ENCODE measurements around the gene KIAA1328.

Gene KIAA1328

GRCh38 chr18:37242826-37243560, 414.1 kb downstream of the KIAA1328 start:
- no peak overlapping the region for H3K27ac ChIP-seq
- TF ChIP-seq ZFX (IDR thresholded peaks at IDR 0.05; ENCODE audit: borderline replicate concordance) = no peak
- TF ChIP-seq CTCF (IDR thresholded peaks at IDR 0.05) = no peak

- no peak overlapping the region for H3K27ac ChIP-seq
- no peak for TF ChIP-seq ZFX (IDR thresholded peaks at IDR 0.05; ENCODE audit: borderline replicate concordance)
- no peak for TF ChIP-seq CTCF (IDR thresholded peaks at IDR 0.05)
These were observed 414.8 kb downstream of the KIAA1328 start for GRCh38 chr18:37243741-37244140.

GRCh38 chr18:37244618-37245017, 415.7 kb downstream of the KIAA1328 start:
- no peak overlapping the region for H3K27ac ChIP-seq
- TF ChIP-seq CTCF (IDR thresholded peaks at IDR 0.05) (no peak), ZFX (IDR thresholded peaks at IDR 0.05; ENCODE audit: borderline replicate concordance) (no peak)

DNA sequence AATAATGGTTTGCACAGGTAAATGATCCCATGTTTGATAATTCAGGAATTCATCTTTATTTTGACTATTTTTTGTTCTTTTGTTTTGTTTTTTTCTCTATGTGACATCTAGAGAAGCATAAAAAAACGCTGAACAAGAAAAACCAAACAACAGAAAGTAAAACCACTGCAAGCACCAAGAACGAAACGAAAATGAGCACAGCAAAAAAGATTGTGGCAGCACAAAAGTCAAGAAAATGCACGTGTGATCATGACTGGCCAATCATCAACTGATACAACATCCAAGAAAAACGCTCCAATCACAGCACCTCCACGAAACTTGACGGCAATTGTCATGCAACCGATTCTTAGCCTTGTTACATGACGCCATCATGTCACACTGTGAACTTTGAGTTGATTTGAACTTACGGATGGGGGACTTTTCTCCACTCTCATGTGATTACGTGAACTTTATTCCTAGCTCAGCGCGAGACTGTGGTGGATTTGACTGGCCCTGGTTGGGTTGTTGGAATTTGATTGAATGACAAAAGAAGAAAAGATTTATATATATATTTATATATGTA, 417.9 kb downstream of the KIAA1328 start:
- TF ChIP-seq ZFX (IDR thresholded peaks at IDR 0.05; ENCODE audit: borderline replicate concordance) (no peak), CTCF (IDR thresholded peaks at IDR 0.05) (no peak)
- no peak overlapping the region for H3K27ac ChIP-seq

DNA sequence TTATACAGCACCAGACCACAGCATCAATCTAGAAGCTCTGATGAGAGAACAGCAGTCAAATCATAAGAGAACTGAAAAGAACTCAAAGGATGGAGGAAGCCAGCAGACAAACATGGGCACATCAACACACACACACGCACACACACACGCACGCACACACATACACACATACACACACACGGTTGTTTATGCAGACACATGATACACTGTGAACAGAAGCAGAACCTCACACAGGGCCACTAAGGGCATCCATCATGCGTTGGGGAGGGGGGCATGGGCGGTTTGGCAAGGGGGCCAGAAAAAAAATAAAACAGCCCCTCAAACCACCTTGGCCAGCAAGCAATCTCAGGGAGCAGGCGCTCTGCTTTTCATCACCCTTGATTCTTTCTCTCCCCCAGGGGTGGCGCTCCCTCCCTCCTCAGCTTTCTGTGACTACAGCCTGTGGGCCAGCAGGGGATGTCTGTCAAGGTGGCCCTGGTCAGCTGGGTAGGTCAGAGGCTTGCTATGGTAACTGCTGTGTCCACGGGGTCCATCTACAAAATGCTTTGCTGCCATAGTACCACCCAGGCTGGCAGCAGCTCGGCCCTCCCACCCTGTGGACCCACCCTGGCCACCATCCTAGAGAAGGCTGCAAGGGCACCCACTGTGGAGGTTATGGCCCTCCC, 418.7 kb downstream of the KIAA1328 start:
- no peak overlapping the region for H3K27ac ChIP-seq
- no peak for TF ChIP-seq CTCF (IDR thresholded peaks at IDR 0.05)
- no peak for TF ChIP-seq ZFX (IDR thresholded peaks at IDR 0.05; ENCODE audit: borderline replicate concordance)

DNA sequence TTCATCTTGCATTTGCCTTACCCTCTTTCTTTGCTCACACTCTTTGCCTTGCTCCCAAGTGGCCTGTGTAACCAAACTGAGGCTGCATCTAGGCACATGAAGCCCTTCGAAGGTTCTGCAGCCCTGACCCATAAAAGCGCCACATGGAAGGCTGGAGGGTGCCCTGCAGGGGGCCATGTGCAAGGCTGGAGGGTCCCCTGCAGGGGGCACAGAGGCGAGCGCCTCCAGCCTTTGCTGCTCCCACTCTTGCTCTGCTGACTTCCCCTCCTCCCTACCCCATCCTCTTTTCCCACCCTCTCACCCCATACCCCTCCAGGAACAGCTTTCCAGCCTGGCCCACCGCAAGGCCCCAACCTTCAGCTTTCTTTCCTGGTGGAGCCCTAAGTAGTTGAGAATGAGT, 419.4 kb downstream of the KIAA1328 start:
- TF ChIP-seq ZFX (IDR thresholded peaks at IDR 0.05; ENCODE audit: borderline replicate concordance) = no peak
- TF ChIP-seq CTCF (IDR thresholded peaks at IDR 0.05) = no peak
- H3K27ac ChIP-seq = no peak overlapping the region

Measured in 22Rv1 (cell line).